Subcutaneous adipose tissue (tissue), 4 donors: ENCODE data around the gene POU2F2. TPM values are rescaled to one million over a fixed set of nuclear protein-coding genes. Genes with fewer than 3 reads are reported as not detected.

Source experiments
- total RNA-seq, 4 donors: library from RNA; depleted of rRNA; stranded (reverse); fragments of >200 nt; gene quantifications; one replicate each; pipeline ENCODE4 v1.1.0, GENCODE V29; 2016
- TF ChIP-seq, protein P1 (sequence below): fragments of 450-650 bp; IDR thresholded peaks from one replicate; pipeline ENCODE4 v1.5.1; 2016; ENCODE audit warnings: low read depth, mild to moderate bottlenecking, control low read depth, antibody characterized with exemption, moderate library complexity

POU2F2 gene
- total RNA-seq, 4 donors from 2014 or later: 0.85 to 2.4 (median 1.5) TPM

DNA sequence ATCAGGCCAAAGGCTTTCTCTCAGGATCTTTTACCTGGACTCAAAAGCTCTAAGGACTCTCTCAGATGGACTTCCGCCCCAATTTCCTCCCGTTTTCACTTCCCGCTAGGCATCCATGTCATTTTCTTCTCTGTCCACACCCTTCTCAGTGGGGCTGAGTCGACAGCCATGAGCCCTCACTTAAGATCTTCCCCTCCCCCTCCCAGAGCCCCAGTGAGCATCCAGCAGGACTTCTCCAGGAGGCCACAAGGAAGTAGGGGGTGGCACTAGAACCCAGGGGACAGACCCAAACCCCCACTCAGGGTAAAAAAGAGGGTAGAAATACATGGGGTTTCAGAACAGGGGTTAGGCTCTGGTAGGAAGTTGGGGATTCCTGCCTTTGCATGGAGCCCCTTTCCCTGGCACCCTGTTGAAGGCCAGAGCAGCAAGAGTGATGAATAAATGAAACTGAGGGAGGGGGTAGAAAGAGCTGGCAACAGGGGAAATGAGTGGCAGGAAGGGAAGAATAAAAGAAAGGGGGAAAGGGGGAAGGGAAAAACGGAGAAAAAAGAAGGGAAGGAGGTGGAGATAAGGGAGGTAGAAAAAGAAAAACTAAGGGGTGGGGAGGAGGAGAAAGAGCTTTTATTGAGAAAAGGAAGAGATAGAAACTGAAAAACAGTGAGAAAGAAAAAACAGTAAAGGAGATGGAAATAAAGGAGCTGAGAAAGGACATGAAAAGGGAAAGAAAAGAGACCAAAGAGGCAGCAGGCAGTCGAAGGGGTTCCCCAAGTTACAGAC lies 42.9 kb upstream of the POU2F2 start:
- TF ChIP-seq, protein P1, sequence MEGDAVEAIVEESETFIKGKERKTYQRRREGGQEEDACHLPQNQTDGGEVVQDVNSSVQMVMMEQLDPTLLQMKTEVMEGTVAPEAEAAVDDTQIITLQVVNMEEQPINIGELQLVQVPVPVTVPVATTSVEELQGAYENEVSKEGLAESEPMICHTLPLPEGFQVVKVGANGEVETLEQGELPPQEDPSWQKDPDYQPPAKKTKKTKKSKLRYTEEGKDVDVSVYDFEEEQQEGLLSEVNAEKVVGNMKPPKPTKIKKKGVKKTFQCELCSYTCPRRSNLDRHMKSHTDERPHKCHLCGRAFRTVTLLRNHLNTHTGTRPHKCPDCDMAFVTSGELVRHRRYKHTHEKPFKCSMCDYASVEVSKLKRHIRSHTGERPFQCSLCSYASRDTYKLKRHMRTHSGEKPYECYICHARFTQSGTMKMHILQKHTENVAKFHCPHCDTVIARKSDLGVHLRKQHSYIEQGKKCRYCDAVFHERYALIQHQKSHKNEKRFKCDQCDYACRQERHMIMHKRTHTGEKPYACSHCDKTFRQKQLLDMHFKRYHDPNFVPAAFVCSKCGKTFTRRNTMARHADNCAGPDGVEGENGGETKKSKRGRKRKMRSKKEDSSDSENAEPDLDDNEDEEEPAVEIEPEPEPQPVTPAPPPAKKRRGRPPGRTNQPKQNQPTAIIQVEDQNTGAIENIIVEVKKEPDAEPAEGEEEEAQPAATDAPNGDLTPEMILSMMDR: no peak

DNA sequence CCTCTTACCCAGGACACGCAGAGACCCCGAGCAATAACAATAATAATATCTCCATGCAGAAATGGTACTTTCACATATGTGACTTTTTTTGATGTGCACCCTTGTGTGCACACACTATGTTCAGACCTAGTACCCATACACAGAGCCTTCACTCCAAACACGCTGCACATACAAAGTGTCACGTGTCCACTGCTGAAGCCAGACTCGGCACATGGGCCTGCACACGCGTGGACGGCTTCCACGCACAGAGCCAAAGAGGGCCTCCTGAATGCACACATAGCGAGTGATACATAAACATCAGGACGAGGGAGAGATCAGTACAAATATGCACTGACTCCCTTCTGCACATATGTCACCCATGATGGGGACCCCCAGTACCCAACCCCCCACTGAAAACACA lies 41.9 kb upstream of the POU2F2 start:
- TF ChIP-seq, protein P1: no peak

DNA sequence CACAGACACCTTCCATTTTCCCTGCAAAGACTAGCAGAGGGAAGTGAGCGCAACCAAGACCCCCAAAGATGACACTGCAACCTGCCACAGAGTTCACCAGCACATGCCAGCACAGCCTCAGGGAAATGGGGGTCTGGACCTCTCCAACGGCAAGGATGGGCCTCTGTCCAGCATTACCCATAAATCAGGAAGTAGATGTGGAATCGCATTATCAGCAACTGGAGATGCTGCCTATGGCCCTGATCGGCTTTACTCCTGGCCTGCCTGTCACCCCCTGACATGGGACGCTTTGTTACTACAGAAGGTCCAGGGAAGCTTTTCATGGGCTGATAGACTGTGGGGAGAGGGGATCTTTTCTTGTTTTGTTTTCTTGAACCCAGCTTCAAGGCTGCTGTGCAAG lies 41.4 kb upstream of the POU2F2 start:
- TF ChIP-seq, protein P1: no peak

DNA sequence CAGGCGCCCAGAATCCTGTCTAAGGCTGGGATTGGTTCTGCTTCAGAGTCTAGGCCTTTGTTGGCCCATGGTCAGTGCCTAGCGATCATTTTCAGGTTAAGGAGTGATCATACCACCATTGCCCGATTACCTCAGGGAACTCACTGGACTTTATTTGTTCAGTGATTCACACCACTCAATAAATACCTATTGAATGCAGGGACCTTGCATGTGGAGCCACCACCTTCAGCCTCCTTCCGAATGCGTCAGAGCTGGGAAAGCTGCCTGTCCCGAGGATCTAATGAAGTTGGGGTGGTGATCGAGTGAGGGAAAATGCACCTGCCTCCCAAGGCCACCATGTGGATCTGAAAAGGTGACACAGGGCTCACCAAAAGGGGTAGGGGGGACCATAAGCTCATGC lies 40.0 kb upstream of the POU2F2 start:
- TF ChIP-seq, protein P1: no peak

DNA sequence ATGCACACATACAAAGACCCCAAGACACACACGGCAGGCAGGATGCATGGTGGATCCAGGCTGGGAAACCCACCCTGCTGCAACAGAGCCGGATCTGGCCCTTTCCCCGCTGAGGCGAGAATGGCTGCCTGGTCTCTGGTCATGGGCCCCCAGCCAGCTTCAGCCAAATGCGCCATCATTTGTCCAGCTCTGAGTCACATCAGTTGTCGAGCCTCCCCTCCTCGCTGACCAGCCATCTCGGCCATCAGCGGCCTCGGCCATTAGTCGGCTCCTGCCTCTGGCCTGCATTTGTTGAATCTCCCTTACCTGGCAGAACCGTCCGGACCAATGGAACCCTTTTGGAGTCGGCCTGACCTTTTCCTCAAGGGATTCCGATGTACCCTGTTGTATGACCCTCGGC lies 38.5 kb upstream of the POU2F2 start:
- TF ChIP-seq, protein P1: no peak

GRCh38 chr19:42169486-42170413 lies 37.5 kb upstream of the POU2F2 start:
- TF ChIP-seq, protein P1: no peak

DNA sequence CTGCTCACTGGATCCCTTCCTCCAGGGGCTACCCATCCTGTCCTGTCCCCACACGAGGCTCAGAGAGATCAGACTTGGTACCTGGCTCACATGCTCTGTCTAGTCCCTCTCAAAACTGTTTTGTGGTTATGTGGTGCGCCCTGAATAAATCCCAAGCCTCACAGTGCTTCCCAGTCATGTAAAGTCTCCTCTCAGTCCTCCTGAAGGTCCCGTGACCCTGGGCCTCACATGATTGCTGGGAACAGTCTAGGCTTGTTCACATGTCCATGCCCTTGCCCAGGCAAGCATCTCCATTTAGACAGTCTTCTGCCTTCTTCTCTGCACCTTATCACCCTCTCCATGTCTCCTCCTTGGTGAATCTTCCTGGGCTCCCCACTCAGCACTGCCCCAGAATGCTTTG lies 36.0 kb upstream of the POU2F2 start:
- TF ChIP-seq, protein P1: no peak
